Measurements from ENCODE around the gene SLC46A2.

Gene SLC46A2, protein sequence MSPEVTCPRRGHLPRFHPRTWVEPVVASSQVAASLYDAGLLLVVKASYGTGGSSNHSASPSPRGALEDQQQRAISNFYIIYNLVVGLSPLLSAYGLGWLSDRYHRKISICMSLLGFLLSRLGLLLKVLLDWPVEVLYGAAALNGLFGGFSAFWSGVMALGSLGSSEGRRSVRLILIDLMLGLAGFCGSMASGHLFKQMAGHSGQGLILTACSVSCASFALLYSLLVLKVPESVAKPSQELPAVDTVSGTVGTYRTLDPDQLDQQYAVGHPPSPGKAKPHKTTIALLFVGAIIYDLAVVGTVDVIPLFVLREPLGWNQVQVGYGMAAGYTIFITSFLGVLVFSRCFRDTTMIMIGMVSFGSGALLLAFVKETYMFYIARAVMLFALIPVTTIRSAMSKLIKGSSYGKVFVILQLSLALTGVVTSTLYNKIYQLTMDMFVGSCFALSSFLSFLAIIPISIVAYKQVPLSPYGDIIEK

DNA sequence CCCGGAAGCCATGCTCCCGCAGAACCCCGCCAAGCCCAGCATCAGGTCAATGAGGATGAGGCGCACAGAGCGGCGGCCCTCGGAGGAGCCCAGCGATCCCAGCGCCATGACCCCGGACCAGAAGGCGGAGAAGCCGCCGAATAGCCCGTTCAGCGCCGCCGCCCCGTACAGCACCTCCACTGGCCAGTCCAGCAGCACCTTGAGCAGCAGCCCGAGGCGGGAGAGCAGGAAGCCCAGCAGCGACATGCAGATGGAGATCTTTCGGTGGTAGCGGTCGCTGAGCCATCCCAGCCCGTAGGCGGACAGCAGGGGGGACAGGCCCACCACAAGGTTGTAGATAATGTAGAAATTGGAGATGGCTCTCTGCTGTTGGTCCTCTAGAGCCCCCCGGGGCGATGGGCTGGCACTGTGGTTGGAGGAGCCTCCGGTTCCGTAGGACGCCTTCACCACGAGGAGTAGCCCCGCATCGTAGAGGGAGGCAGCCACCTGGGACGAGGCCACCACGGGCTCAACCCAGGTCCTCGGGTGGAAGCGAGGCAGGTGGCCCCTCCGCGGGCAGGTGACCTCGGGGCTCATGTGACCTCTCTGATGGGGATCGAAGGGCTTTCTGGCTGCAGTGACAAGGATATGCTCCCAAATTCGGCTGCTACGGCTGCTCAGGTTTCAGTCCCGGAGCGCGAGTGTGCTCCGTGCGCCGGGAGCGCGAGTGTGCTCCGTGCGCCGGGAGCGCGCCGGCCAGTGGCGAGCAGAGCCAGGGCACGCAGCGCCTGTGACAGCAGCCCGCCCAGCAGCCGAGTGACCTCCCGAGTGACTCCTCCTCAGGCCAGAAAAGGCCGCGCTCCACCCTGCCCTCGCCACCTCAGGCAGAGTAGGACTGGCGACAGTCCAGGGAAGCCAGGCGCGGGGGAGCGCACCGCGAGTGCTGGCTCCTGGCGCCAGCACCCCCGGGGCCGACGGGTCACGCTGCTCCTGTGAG is at the start of gene SLC46A2:
SLC46A2 (minus strand) TSS at position 771 of the 976 bp plus-strand sequence; CDS start at position 576, 195 bp downstream.
- FAIRE-seq = no peak

DNA sequence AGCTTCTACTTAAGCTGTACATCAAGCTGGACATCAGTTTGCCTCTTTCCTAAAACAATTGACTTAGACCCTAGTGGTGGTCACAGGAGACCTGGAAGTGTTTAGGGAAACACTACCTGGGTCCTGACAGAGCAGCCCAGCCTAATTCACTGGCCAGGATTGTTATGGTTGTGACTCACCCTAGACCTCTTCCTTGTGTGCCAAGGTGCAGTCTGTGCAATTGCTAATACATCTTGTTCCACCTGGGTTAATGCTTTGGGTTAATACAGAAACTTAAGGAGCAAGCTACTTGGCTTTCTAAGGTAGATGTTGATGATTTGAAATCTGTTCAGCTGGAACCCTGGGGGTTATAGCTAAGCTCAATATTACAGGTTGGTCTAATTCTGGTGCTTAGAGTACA is 48.7 kb upstream of the SLC46A2 start:
- FAIRE-seq = no peak

DNA sequence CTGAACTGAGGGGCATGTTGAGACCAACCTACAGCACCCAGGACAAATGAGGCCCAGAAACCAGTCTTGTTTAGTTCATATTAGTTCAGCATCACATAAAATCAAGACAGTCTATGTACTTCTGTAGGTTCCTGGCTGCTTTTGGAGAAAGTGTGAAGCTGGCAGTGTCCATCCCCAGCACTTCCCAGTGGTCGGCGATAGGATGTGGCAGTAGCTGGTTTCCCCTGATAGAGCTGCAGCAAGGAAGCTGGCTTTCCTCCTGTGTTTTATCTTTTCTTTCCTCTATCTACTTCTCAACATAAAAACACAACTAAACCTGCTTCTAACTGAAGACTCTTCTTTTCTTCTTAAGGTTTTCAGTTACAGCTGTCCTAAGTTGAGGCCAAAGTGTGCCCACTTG is 43.0 kb upstream of the SLC46A2 start:
- FAIRE-seq = no peak

DNA sequence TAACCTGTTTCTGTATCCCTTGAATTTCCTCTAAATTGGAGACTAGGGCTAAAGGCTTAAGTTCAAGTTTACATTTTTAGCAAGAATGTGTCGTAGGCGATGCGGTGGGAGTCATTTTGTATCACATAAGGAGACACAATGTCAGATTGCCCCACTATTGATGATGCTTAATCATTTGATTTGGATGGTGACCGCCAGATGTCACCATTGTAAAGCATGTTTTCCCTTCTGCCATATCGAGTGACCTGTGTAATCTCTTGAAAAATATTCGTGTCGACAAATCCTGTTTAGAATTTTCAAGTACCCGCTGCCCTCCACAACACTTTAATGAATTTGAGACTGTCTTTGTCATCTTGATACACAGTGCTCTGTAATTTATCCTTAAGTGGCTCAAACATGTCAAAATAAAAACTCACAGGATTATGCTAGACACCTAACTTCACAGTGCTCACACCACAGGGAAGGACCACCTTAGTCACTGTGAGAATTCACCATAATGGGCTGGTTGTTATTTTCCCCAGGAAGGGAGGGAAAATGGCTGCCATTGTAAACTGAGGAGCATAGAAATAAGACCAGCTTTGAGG is 34.5 kb upstream of the SLC46A2 start:
- no peak for FAIRE-seq

DNA sequence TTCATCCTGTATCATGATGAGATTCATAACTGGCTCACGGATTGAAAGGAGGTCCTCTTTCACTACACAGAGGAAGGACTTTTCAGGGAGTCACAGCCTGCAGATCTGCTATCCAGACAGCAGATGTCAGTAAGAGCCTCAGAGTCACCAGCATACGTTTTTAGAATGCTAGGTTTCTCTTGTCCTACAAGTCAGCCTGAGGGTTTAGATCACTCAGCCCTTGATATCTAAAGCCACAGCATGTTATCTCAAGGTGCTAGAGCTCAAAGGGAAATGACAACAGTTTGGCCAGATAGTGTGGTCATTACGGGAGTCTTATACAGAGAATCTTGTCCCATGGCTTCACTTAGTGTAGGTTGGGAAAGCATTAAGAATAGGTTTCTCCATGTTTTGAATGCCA is 30.9 kb upstream of the SLC46A2 start:
- FAIRE-seq = no peak

DNA sequence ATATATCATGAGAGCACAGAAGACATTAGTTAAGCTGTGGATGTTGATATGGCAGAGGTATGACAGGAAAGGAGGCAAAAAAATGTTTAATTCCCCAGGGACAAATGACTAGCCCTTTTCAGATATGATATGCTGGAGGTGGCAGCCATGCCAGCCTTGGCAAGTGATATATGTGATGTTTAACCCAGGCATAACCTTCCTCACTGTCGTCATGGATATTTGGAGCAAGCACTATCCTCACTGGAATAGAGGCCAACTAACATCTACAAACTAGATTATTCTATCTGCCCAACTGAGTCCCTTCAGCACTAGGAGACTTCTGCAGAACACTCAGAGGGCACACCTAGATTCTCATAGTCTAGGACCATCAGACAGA is 27.3 kb upstream of the SLC46A2 start:
- no peak for FAIRE-seq

DNA sequence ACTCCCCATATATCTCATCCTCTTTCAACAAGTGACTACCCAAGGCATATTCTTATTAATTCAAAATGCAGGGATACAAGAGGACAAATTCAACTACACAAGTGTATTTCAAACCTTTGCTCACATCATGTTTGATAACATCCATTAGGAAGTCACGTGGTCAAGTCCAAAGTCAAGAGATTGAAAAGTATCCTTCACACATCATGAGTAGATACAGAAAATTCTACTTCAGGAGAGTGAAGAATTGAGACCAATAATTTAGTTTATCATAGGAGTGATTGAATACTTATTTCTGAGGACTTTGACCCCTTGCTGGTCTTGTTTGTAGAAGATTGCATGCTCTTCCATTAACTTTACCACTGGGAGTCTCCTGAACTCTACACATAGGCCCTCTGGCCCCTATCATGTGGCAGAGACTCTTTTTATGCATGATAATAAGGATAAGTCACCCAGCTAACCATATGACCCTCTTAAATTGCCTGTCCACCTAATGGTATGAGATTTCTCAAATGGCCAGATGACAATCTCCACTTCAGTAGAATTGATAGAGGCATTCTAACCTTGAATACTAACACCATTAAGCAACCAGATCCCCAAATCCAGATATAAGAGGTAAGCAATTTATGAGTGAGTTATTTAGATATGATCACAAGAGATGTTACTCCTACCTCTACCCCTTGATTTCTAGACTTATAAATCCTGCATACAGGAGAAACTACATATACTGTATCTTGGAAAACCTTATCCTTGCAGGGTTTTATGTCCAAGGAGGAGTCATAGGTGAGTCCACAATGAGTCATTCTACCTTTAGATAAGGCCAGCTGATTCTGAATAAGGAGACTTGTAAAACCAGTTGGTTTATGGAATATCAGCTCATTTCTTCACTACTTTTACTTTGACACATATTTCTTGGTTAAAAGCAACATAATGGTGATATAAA is 26.6 kb upstream of the SLC46A2 start:
- FAIRE-seq = no peak

DNA sequence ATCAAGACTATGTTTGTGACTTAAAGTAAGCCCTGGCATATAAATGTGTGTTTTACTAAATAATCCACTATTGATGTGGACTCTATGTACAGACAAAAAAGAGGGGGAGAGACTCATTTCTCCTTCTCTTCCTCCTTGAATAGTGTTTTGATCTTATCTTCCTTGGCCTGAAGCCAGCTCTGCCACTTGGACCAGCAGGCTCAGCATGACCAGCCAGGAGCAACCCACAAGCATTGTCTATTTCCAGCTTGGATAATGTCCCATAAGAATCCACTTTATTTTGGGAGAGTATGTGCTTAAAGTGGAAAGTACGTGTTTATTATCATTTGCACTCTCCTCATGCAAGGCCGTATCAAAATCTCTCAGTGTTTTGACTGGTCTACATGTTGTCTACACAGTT is 23.8 kb upstream of the SLC46A2 start:
- FAIRE-seq = no peak

DNA sequence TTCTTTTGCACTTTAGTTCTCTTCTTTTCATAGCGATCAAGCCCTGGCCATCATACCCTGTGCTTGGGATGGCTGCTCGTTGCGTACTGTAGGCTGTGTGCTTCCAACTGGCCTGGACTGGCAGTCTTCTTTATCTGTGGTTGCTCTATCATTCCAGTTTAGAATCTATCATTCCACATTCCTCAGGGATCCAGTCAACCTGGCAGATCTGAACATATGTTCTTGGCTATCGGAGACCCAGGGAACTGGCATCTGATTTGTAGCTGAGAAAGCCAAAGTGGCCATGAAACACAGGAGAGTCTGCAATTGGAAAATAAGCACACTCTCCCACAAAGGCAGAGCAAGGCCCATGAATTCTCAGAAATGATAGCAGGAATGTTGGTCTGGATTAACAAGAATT is 22.6 kb upstream of the SLC46A2 start:
- FAIRE-seq = no peak

DNA sequence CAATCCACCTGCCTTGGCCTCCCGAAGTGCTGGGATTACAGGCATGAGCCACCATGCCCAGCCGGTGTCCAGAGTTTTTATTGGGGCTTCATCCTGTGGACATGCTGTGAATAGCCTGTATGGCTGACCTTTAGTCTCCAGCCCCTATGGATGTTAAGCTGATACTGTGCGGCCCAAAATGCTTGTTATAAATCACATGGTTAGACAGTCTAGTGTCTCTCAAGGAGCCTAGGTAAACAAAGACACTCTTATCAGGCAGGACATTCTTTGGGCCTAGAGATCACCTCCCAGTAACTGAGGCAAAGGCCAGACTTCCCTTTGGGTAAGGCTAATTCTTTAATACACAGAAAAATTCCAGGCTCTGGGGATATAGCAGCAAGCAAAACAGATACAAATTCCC is 22.0 kb upstream of the SLC46A2 start:
- FAIRE-seq = no peak

DNA sequence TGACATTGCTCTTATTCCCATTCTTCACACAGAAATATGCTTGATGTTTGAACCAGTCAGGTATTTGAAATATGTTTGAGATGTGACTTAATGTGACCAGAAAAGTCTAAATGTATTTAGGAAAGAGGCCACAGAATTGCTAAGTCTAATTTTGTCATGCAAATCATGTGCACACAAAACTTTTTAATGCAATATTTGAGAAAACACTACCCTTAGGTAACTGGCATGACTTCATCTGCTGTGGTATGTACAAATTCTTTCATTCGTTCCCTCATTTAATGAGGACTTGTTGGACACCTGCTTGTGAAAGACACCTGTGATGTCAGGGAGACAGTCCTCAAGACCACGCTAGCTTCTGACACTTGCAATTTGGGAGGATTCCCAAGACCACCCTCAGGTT is 21.1 kb upstream of the SLC46A2 start:
- no peak for FAIRE-seq

DNA sequence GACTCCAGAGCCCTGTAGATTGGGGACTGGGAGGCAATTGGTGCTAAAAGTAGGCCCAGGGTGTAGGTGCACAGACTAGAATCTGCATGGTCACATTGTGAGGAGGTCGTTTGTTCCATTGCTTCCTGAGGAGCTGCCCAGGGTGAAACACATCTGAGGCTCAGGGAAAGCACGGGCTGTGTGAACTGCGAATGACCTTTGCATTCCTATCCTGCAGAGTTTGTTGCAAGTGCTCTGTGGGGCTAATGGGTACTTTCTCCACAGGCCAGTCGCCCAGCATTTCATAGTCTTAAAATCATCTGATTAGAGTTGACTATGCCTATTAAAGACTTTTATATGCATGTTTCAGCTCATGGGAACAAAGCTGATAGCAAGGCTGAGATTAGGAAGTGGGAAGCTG is 14.4 kb upstream of the SLC46A2 start:
- FAIRE-seq = no peak

DNA sequence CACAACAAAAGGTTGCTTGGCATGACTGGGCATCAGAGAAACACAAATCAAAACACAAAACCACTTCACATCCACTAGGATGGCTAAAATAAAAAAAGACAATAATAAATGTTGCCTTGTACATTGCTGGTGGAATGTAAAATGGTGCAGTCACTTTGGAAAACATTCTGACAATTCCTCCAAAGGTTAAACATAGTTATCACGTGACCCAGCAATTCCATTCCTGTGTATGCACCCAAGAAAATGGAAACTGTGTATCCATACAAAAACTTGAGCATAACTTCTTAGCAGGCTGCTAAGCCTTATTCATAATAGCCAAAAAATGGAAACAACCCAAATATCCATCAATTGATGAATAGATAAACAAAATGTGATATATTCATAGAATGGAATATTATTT is 10.2 kb upstream of the SLC46A2 start:
- no peak for FAIRE-seq

DNA sequence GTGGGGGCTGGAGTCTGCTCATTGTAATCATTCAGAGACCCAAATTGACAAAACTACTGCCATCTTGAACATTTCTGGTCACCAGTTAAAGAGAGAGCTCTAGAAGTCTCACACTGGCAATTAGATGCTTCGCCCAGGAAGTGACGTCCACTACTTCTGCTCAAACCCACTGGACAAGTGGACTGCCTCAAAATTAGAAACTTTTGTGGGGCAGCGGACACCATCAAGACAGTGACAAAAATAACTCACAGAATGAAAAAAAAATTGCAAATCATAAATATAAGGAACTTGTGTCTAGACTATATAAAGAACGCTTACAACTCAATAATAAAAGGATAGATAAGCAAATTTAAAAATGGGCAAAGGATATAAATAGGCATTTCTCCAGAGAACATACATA is 9.8 kb upstream of the SLC46A2 start:
- no peak for FAIRE-seq

DNA sequence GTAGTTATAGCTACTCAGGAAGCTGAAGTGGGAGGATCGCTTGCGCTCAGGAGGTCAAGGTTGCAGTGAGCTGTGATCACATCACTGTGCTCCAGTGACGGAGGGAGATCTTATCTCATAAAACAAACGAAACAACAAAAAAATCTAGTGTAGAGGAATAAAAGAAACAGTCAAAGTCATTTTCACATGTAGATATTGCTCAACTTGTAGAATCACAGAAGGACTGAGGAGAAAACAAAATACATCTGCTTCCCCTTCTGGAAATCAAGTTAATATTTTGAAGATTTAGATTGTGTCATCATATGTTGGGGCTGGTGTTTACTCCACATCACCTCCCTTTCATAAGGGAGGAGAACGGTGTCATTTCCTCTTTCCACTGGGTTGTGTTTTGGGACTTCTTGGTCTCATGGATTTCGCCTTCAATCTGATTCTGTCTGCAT is 8.2 kb upstream of the SLC46A2 start:
- FAIRE-seq = no peak

DNA sequence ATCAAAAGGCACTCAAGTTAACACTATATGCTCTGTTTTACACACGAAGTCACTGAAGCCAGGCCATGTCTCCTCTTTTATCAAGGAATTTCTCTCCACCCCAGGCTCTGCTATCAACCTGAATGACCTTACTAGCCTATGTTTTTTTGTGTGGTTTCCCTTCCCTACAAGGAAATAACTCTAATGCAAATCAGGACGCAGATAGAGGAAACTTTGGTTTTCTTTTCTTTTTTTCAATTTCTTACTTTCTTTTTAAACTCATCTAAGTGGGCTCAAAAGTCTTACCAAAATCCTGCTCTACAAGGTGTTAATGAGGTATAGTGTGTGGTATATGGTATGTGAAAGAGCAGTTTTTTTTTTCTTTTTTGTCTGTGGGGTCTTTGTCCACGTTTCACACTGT is 5.5 kb upstream of the SLC46A2 start:
- no peak for FAIRE-seq

DNA sequence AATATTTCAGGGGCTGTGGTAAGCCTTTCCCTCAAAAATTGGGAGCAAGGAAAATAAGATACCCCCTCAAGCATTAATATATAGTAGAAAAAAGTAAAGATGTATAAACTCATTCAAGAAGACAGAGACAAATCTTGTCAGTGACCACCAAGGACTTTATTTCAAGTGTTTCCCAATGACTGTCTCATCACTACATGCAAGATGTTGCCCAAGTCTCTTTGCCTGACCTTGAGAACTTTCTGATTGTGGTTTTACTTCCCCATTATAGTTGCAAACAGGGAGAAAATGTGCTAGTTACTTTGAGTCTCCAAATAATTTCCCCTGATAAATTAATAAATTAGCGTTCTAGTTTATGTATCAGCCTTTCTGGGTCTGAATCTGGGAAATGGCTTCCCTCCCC is 4.0 kb upstream of the SLC46A2 start:
- no peak for FAIRE-seq

DNA sequence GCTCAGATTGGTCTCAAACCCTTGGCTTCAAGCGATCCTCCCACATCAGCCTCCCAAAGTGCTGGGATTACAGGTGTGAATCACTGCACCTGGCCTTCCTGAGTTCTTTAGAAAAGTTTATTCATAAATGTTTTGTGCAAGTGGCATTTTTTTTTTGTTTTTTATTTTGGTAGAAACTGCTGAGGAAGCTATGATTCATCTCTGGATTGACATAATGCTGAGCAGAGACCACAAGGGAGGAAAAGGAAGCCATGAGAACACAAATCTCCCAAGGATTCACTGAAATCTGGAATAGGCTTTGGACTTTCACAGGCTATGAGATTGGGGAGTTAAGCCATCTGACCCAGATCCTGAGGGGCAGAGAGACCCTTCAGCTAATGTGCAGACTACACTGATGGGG is 3.4 kb upstream of the SLC46A2 start:
- no peak for FAIRE-seq

DNA sequence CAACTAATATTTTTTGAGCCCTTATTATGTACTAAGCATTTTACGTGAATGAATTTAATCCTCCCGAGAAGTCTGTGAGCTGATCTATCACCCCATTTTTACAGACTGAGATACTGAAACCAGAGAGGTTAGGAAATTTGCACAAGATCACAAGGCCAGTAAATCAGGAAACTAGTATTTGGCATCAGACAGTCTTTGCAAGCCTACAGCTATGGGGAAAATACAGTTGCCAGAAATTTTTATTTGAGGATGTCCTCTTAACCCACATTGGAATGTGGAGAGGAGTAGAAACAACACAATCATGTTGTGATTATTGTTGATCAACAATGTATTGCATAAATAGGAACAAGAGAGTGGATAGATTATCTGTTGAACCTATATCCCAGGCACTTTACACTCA is 2.3 kb upstream of the SLC46A2 start:
- no peak for FAIRE-seq

DNA sequence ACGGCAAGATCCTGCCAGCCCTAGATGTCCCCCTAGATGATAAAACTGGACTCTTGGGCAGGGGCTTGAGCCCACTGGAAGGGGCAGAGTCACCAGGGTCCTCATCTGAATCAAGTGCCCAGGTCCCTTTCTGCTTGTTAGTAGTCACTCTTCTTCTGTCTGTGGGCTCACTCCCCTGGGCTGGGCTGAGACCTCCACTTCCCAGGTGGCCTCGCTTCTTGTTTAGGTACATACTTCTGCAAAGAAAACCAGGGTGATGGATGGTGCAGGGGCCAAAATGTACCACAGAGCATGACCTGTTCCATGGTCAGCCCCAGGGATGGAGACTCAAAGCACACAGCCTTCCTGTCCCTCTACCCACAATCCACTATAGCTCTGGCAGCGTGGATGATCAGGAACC is 845 bp upstream of the SLC46A2 start:
- no peak for FAIRE-seq

DNA sequence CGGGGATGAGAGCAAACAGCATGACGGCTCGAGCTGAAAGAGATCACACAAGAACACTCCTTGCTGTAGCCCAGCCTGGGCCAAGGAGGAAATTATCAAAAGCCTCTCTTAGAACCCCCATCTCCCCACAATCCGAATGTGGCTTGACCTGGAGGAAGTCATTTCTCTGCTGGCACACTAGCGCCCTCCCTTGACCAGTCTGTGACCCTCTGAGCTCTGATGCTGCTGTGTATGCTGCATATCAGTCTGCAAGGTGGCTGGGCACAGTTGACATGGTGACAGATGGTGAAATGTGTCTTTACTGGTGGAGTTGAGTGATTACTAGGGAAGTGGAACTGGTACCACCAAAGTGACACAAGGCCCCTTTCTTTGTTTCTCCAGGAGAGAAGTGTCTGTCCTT is 3.3 kb downstream of the SLC46A2 start:
- no peak for FAIRE-seq

DNA sequence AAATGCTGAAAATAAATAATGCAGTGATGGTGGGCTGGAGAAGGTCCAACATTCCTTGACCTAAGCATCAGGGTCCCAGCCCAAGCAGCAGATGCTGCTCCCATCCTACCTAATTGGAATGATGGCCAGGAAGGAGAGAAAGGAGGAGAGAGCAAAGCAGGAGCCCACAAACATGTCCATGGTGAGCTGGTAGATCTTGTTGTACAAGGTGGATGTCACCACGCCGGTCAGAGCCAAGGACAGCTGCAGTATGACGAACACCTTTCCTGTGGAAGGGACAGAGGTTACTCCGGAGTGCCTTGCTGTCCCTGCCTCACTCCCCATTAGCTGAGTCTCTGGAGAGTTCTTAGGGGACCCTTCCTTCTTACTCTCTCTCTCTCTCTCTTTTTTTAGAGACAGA is 4.3 kb downstream of the SLC46A2 start:
- no peak for FAIRE-seq

Measured in TTC549 (cell line).